HG03439 (cell line): Measurements from ENCODE around the gene AOC2.
A peak's percentile ranks its signal among the peaks of the same experiment; 100 is the strongest.
"Not testable (repeated sequence)": the region's sequence is repeated elsewhere in the genome, so short reads cannot be mapped to it uniquely, and the experiment has no call there.

Experiments used
- ATAC-seq: cut with Tn5 transposase; IDR thresholded peaks from one replicate; pipeline ENCODE4 v1.9.1; 2021; ENCODE audit warnings: mild to moderate bottlenecking, moderate library complexity; ENCODE audit not compliant: unreplicated experiment

The AOC2 gene

GRCh38 chr17:42830971-42831370 is 13.4 kb upstream of the AOC2 start:
- no peak for ATAC-seq

GRCh38 chr17:42832213-42832933 is 12.0 kb upstream of the AOC2 start:
- ATAC-seq, result peak; percentile 2

- ATAC-seq, result peak; percentile 85
Measured at GRCh38 chr17:42832934-42833766, 11.2 kb upstream of the AOC2 start, which contains the start of gene PSME3. Gene PSME3, plus strand, starts transcription at chr17:42833397. Its CDS starts 235 bp downstream, at chr17:42833632.

- peak; percentile 12 for ATAC-seq
Measured at GRCh38 chr17:42833767-42834422, 10.5 kb upstream of the AOC2 start.

GRCh38 chr17:42835732-42836131 is 8.6 kb upstream of the AOC2 start:
- no peak for ATAC-seq

GRCh38 chr17:42841975-42842685 is 2.2 kb upstream of the AOC2 start:
- no peak for ATAC-seq

- ATAC-seq, result no peak
Measured at GRCh38 chr17:42843358-42843934, 934 bp upstream of the AOC2 start.

GRCh38 chr17:42844761-42845555 is 578 bp downstream of the AOC2 start:
- no peak for ATAC-seq

GRCh38 chr17:42845556-42845917 is 1.2 kb downstream of the AOC2 start:
- ATAC-seq, result no peak

- no peak for ATAC-seq
Measured at GRCh38 chr17:42845918-42846593, 1.7 kb downstream of the AOC2 start.

GRCh38 chr17:42846594-42847280 is 2.4 kb downstream of the AOC2 start:
- ATAC-seq, result no peak

- ATAC-seq, result no peak
Measured at GRCh38 chr17:42848093-42848492, 3.7 kb downstream of the AOC2 start.

- no peak for ATAC-seq
Measured at GRCh38 chr17:42849031-42849430, 4.7 kb downstream of the AOC2 start.

- no peak for ATAC-seq
Measured at GRCh38 chr17:42849451-42850181, 5.2 kb downstream of the AOC2 start.

- no peak for ATAC-seq
Measured at GRCh38 chr17:42850954-42851353, 6.6 kb downstream of the AOC2 start, which contains the start of gene AOC3. Gene AOC3, plus strand, starts transcription at chr17:42851199. Its CDS starts 145 bp downstream, at chr17:42851344.

GRCh38 chr17:42851371-42852240 is 7.2 kb downstream of the AOC2 start:
- not testable (repeated sequence) for ATAC-seq

GRCh38 chr17:42852351-42852750 is 8.0 kb downstream of the AOC2 start:
- ATAC-seq, result no peak
